Activated CD4-positive, alpha-beta T cell treated with anti-CD3 and anti-CD28 coated beads for 48 hours (primary cell): ENCODE data around the gene EEF2.

ENCODE experiments used
- DNase-seq: peaks from one replicate; pipeline ENCODE4 v3.0.0-alpha.2; 2020

Gene EEF2

DNA sequence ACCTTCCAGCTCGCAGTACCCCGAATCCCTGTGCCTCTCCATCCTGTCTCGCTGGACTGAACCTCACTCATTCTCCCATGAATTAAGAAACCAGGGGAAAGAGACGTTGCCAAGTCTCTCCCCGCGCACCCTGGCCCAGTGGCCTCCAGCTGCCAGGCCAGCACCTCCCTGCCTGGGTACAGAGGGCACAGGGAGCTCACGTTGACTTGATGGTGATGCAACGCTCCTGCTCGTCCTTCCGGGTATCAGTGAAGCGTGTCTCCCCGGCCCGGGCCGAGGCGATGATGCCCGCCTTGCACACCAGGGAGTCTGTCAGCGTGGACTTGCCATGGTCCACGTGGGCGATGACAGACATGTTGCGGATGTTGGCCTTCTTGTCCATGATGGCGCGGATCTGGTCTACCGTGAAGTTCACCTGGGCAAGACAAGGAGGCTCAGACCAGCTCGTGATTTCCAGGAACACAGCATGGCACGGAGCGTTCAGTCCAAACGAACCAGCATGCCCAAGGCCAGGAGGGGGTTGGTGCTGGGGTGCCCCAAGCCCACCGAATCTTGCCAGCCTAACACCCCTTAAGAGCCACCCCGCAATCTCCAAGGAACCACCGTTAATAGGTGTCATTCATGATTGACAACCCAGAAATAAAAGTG is 1.2 kb downstream of the EEF2 start:
- peak; percentile 49 for DNase-seq

DNA sequence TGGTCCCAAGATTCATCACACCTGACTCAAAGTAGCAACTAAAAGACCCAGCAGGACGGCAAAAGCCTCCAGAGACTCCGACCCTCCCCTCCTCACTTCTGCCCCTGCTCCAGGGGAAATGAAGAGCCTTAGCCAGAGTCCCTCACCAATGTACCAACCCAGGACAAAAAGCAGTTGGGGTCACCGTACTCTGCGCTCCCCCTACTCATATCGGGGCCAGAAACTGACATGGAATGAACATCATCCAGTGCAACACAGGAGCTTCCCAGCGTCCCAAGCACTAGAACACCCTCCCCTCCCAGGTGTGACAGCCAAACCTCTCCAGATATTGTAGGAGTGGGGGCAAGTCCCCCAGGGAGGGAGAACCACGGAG is 1.7 kb downstream of the EEF2 start:
- DNase-seq, result no peak

DNA sequence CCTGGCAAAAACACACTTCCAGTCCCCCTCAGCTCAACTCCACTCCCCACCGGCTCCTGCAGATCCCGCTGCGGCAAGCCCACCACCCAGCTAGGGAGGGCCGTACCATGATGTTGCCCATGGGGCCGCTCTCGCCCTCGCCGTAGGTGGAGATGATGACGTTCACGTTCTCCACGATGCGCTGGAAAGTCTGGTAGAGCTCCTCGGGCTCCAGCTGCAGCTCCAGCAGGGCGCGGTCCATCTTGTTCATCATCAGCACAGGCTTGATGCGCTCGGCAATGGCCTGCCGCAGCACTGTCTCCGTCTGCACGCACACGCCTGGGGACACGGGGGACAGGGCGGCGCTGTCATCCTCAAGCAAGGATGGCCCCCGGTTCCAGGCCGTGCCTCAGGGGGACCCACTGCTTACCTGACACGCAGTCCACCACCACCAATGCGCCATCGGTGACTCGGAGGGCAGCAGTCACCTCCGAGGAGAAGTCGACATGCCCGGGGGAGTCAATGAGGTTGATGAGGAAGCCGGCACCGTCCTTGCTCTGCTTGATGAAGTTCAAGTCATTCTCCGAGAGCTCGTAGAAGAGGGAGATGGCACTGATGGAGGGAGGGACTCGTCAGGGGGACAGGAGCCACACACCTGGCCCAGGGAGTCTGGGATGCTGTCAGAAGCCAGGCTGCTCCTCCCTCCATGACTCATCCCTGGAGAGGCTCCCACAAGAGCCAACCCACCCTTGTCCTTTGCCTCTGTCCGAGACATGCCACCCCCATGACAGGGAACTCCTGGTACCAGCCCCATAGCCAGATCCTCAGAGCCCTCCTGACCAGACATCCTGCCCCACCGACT is 2.3 kb downstream of the EEF2 start:
- DNase-seq, result peak; percentile 27

DNA sequence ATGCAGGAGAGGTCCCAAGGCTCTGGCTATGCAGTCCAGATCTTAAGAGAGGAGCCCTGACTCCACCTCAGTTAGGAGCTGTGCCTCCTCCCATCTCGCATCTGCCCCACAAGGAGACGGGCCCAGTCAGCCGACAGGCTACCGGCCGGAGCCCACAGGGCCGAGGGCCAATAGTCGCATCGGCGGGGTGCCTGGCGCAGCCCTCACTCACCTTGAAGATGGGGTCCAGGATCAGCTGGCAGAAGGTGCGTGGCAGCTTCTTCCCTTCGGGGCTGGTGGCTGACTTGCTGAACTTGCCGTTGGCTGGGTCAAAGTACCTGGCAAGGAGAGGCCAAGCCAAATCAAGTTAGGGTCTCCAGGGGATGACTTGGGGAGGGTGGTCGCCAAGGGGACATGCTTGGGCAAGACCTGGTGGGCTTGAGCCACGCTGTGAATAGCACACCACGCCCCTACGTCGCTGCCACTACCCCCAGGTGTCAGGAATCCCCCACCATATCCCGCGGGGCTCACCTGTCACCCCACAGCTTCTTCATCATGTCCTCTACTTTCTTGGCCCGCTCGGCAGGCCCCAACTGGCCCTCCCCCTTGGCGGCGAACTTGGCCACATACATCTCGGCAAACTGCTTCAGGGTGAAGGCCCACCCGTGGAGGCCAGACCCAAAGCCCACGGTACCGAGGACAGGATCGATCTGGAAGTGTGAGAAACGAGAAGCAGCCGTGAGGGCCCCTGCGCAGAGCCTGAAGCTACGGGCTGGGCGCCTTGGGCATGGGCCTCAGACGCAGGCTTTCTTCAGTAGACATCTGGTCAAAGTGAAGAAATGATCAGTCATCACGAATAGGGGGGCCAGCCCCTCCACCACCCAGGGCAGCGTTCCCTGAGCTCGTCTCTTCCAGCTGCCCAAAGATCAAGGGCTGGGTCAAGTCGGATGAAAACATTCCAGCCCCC is 3.3 kb downstream of the EEF2 start:
- no peak for DNase-seq

DNA sequence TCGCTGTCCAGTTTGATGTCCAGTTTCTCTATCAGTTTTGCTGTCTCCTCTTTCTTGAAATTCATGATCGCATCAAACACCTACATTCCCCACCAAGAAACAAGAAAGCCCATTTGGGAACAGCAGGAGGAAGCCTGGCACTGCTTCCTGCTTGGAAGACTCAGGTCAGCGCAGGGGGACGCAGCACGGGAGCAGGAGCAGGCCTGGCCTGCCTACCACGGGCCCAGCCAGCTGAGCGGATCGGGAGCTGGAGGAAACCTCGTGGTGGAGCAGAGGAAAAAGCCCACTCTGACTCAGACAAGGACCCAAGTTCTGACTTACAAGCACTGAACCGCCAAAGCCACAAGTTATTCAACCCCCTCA is 3.9 kb downstream of the EEF2 start:
- DNase-seq, result no peak

DNA sequence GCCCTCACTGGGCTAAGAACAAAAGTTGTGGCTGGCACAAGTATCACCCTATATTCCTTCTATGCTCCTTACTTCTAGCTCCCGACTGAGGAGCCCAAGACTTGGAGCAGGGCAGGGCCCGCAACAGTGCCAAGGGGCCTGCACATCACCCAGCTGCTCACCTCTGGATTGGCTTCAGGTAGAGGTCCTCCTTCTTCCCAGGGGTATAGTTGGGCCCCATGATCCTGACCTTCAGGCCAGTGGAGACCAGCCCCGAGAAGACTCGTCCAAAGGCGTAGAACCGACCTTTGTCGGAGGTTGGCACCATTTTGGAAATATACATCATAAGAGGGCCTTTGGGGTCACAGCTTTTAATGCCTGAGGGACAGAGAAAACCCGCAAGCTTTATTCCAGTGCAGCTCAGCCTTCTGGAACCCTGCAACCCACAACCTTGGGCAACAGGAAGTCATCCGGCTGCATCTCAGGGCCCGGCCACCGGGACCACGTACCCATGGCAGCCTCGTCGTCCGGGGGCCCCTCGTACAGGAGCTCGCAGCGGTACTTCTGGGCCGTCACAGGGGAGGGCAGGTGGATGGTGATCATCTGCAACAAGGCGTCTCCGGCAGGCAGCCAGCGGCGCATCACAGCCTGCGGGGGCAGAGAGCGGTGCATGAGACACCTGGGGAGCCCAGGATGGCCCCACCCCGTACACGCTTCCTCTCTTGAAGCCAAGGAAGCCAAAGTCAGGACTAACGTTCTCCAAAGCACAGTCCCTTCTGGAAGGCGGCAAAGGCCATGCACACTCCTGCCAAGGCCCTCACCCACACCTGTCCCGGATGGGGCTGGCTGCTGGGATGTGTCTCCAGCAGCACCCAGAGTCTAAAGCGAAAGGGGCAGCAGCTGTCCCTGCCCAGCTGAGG is 4.7 kb downstream of the EEF2 start:
- no peak for DNase-seq

DNA sequence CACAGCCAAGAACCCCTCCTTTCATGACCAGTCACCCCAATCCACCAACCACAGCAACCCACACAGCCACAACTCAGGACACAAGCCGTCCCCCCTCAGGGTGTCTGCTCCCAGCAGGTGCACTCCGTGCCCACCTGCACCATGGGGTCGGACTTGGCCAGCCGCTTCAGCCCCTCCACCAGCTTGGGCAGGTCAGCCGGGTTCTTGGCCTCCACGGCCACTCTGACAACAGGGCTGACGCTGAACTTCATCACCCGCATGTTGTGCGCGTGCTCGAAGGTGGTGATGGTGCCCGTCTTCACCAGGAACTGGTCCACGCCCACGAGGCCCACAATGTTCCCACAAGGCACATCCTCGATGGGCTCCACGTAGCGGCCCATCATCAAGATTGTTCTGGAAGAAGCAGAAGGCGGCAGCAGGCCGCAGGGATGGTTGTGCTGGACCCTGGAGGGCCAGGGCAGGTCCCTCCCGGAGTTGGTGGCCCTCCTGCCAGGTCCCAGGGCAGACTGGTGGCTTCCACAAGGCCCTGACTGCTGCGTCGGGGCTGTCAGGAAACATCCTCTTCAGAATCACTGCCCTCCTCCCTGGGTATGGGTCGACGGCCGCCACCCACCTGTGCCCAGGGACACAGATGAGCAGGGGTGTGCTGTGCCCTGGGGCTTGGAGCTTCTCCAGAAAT is 5.5 kb downstream of the EEF2 start:
- DNase-seq, result peak; percentile 21

DNA sequence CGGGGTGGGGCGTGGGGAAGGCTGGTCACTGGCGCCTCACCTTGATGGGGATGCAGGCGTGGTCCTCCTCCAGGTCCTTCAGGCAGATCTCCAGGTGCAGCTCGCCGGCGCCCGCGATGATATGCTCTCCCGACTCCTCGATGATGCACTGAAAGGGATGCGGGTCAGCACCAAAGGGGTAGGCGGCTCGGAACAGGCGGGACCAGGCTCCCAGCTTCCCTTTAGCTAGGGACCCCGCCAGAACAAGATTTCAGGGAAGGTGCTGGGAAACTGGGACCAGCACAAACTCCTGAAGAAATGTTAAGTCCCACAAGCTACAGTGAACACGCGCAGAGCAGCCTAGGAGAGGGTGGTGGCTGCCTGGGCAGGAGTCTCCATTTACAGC is 6.0 kb downstream of the EEF2 start:
- DNase-seq, result peak; percentile 22

DNA sequence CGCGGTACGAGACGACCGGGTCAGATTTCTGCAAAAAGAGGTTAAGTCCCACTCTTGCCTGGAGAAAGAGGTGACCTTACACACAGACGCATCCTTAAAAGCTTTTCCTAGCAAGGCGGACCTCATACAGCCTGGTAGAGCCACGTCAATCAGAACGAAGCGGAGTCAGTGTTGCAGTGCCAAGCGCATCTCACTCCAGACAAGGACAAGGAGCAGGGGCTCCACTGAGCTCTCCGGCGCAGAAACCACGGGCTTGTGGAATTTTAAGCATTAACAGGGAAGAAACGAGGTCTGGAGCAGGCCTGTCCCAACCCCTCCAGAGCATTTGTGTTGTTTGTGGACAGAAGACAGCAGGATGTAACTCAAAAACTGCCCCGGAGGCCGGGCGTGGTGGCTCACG is 7.1 kb downstream of the EEF2 start:
- DNase-seq, result no peak

DNA sequence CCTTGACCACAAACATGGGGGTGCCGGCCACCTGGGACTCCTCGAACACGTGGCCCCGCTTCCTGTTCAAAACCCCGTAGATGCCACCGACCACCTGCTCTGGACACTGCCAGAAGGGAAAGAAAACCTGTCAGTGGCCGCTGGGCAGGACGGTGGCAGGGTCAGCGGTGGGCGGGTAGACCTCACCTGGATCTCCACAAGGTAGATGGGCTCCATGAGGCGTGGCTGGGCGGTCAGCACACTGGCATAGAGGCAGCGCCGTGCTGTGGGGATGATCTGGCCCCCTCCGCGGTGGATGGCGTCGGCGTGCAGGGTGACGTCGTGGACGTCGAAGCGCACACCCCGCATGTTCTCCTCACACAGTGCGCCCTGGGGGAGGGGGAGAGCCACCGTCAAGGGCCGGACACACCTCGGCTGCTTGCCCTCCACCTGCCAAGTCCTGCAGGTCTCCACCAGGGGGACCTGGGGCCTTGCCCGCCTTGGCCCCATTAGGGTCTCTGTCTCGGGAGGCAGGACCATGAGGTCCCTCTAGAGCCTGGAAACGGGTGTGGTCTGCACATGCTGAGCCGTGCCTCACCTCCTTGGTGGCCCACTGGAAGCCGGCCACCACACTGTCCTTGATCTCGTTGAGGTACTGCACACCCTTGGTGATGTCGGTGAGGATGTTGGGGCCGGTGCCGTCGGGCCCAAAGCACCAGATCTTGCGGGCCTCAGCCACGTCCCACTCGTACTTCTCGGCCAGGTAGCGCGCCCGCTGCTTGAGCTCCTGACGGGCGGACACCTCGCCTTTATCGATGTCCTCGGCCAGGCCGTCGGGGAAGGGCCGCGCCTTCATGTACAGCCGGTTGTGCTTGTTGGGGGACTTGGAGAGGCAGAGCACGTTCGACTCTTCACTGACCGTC is 7.8 kb downstream of the EEF2 start:
- peak; percentile 27 for DNase-seq

DNA sequence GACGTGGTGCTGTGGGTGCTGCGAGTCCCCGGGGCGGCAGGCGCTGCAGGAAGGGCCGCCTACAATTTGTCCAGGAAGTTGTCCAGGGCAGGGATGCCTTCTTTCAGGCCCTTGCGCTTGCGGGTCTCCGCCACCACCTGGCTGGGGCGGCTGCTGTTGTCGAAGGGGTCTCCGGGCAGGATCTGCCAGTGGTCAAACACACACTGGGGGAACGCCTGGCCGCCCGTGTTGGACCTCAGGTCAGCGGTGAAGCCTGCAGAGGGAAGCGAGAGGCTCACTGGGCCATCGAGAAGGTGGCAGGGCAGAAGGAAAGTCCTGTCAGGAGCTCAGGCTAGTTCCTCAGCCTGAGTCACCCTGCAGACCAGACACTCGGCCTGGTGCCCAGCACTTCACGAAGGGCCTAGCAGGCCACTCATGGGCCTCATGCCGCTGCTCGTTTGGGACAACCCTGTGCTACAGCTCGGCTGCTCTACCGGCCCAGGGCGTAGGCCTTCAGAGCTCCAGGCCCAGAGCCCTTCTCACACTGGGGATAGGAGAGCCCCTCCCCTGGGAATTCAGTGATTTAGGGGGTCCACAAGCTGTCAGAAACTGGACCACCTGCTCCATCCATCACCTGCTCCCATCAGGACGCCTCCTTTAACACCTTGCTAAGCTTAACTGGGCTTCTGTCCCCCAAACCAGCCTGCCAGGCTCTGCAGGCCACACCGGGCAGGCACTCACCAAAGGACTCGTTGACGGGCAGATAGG is 8.6 kb downstream of the EEF2 start:
- peak; percentile 40 for DNase-seq

DNA sequence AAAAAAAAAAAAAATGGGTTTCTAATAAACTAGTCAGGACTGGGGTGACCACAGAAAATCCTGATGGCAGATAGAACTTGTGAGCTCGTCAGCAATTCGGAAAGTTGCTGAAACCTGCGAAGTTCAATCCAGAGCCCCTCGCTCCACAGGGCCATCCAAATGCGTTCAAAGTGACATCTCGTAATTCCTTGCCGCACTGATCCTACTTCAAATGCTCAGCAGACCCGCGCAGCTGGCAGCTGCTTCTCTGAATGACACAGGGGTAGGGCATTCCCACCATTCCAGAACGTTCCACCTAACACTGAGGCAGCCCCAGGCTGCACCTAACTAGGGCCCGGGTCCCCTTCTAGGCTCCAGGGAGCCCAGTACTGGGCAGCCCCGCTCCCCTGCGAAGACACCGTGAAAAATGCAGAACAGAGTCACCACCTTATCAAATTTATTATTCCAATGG is 9.6 kb downstream of the EEF2 start:
- no peak for DNase-seq

DNA sequence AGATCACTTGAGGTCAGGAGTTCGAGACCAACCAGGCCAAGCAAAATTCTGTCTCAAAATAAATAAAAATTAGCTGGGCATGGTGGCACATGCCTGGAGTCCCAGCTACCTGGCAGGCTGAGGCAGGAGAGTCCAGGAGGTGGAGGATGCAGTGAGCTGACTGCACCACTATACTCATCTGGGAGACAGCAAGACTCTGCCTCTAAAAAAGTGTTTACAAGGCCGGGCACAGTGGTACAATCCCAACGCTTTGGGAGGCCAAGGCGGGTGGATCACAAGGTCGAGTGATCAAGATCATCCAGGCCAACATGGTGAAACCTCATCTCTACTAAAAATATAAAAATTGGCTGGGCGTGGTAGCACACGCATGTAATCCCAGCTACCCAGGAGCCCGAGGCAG is 10.1 kb downstream of the EEF2 start:
- DNase-seq, result no peak

DNA sequence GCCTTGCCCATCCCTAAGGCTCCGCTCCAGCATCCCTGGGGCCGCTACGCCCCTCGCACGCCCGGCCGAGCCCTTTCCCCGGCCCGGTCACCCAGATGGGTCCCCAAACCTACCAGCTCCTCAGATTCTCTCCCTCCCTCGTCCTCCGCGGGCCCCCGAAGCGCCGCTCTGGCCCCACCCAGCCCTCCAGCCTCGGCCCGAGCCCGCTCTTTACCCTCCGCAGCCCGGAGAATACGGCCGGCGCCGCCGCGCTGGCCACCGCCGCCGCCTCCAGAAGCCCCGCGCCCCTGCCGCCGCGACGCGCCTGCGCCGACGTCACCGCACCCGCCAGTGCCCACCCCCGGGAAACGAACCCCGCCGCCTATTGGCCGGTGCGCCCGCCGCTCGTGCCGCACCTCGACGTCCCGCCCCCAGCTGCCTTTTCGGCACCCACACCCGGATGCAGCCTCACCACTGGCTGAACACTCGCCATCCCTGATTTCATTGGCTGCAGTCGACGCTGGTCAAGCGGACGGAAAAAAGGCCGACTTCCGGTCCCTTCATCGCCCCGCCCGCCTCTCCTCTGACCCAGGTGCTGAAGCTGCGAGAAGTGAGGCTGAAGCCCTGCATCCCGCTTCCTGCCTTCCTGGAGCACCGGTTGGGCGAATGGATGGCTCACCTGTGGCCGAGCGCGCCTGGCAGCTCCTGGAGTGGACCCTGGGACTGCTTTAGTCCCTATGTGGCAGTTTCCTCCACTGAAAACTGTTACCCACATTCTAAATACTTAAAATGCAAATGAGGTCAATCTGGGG is 14.3 kb downstream of the EEF2 start, which contains the start of gene DAPK3:
Gene DAPK3, minus strand, starts transcription at position 292 of the 791 bp plus-strand sequence. CDS start 1,364 bp downstream, outside the sequence.
- peak; percentile 96 for DNase-seq

DNA sequence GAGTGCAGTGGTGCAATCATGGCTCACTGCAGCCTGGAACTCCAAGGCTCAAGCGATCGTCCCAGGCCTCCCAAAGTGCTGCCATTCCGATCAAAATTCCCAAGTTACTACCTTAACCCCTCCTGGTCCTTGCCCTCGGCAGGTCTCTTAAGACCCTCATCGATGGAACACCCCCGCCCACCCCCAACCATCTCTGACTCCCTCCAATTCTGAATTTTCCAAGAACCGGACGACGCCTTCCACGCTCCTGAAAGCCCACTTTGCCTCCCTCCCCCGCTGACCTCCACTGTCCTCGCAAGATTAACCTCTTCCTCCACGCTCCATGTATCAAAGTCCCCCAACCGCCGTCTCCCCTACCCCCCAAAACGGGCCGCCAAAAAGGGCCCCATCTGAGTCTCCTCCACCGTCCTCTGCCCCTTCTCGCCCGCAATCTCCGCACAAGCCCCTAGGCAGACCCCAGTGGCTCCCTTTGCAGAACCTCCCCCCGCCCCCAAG is 14.9 kb downstream of the EEF2 start:
- DNase-seq, result no peak

DNA sequence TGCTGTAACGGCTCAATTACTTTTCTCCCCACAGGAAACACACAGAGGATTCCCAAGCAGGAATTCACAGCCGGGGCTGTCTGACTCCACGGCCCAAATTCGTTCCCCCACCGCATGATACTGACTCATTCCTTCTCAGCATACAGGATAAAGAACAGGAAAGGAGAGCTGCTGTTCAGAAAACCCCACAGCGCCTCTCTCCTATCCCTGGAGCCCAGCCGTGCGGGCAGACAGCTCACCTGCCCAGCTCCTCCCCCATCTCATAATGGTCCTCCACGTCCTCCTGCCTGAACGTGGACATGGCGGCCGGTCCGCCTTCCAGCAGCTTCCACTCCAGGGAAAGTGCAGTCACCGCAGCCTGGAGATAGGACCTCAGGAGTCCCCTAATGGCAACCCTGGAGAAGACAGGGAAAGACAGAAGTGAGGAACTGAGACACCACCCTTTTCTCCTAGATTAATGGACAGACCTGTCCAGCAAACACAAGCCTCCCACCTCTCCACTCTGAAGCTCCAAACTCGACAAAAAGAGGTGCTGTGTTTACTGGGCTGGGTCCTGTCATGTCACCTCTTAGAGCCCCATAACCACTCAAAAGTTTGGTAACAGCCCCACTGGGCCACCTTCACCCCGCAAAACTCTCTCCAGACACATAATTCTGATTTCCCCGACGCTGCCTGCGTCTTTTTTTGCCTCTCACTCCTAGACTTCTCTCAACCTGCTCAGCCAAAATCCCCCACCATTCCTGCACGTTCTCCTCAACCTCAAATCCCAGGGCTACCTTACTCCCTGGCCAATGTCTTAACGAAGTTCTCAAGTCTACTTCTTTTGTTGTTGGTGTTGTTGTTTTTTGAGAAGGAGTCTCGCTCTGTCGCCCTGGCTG is 15.6 kb downstream of the EEF2 start:
- DNase-seq, result no peak

DNA sequence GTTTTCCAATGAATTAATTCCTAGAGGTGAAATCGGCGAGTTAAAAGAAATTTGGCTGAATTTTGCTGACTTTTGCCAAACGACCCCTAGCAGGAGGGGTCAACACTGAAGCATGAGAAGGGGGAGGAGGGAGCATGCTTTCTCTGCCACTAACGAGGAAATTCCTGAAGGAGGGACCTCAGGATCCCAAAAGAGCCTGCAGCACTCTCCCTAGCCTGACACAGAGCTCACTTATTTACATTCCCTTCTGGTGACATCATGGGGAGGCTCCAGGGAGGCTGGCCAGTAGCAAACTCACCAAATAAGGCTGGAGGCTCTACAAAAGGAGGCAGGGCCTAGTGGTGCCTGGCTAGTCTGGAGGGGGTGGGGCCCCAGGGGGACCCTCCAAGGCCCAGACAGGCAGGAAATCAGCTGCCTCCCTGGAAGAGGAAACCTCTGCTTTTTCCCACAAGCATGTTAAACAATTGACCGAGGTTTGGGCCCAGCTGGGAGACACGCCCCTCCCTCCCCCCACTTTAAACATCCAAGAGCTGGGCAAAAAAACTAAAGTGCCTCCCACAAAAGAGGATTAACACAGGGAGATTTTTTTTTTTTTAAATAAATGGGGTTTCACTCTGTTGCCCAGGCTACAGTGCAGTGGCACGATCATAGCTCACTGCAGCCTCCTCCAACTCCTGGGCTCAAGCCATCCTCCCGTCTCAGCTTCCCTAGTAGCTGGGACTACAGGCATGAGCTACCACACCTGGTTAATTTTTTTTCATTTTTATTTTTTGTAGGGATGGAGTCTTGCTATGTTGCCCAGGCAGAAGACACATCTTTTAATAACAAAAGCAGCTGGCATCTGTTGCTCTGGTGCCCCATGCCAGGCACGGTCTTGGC is 16.5 kb downstream of the EEF2 start:
- no peak for DNase-seq
